OCI-LY3 (cell line): ENCODE results near the gene IL1RL2.

ENCODE experiments used
- H2AFZ ChIP-seq: fragments of 200-600, 300-600 bp; shearing (Covaris generic); 2 replicates; pipeline ENCODE4 v1.6.0; 2014; ENCODE audit warnings: antibody characterized with exemption, low read depth, low read length
- H3K27ac ChIP-seq: fragments of 200-600, 300-600 bp; sonication (generic); 2 replicates; pipeline ENCODE4 v1.5.1; 2014; ENCODE audit warnings: mild to moderate bottlenecking, low read length, moderate library complexity, mixed read lengths
- H3K27me3 ChIP-seq: fragments of 200-600, 300-600 bp; sonication (generic); 2 replicates; pipeline ENCODE4 v1.6.1; 2014; ENCODE audit warnings: low read depth, low read length, mixed read lengths
- H3K36me3 ChIP-seq: fragments of 200-600, 300-600 bp; sonication (generic); replicated peaks from 2 replicates; pipeline ENCODE3; 2014; ENCODE audit warnings: low read depth, low read length, mixed read lengths
- H3K4me1 ChIP-seq: fragments of 300-600, 200-600 bp; sonication (generic); 2 replicates; pipeline ENCODE4 v1.6.1; 2014; ENCODE audit warnings: low read length, mixed read lengths
- H3K4me2 ChIP-seq: fragments of 200-600, 300-600 bp; sonication (generic); 2 replicates; pipeline ENCODE4 v1.6.1; 2014; ENCODE audit warnings: low read length, mixed read lengths
- H3K4me3 ChIP-seq: fragments of 300-600, 200-600 bp; sonication (generic); 2 replicates; pipeline ENCODE4 v1.5.1; 2014; ENCODE audit warnings: antibody characterized with exemption, mild to moderate bottlenecking, low read length, moderate library complexity
- H3K79me2 ChIP-seq: fragments of 300-600, 200-600 bp; shearing (Covaris generic); 2 replicates; pipeline ENCODE4 v1.6.1; 2014; ENCODE audit warnings: mild to moderate bottlenecking, low read length, mixed read lengths
- H3K9ac ChIP-seq: fragments of 300-600, 200-600 bp; shearing (Covaris generic); 2 replicates; pipeline ENCODE4 v1.6.0; 2014; ENCODE audit warnings: mild to moderate bottlenecking, low read length, moderate library complexity
- H3K9me3 ChIP-seq: fragments of 200-600, 300-600 bp; shearing (Covaris generic); 2 replicates; pipeline ENCODE4 v1.6.1; 2014; ENCODE audit warnings: low read length, mixed read lengths; ENCODE audit not compliant: insufficient read depth
- H4K20me1 ChIP-seq: fragments of 200-600, 300-600 bp; sonication (generic); 2 replicates; pipeline ENCODE4 v1.6.1; 2016; ENCODE audit warnings: low read length, mixed read lengths; ENCODE audit not compliant: insufficient read depth
- CTCF ChIP-seq: fragments of 200-600, 300-600 bp; sonication (generic); IDR thresholded peaks from 2 replicates; pipeline ENCODE4 v1.5.1; 2014; ENCODE audit warnings: antibody characterized with exemption, low read length, low read depth
- EZH2phosphoT487 ChIP-seq: fragments of 200-600 bp; shearing (Covaris generic); IDR thresholded peaks from 2 replicates; pipeline ENCODE4 v1.6.1; 2018; ENCODE audit warnings: antibody characterized with exemption, mixed run types, low read depth

The IL1RL2 gene

DNA sequence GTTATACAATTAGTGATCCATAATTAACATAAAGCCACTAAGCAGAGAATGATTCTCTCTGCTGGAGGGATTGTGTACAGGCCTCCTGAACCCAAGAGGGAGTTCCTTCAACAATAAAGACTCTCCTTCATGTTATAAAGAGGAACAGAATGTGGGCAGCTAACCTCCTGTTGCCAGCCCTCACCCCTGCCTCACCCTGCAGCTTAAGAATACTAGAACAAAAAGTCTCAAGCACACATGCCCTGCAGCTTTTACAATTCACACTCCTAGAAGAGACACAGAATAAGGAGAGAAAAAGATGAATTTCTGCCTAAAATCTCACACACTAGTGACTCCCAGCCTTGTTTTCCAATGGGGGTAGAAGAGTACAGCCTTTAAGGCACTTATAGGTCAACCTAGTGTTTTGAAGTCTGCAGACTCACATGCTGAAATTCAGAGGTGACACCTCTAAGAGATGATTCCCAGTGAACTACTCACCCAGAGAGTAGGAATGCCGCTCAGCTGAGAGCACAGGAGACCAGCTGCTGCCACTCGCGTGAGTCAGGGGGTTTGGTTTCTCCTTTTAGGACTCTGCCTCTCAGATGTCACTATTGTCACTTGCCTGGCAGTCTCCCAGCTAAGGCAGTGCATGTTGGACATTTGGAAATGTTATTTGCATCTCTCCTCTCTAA, 92.0 kb downstream of the IL1RL2 start:
- TF ChIP-seq CTCF (no peak), EZH2phosphoT487 (no peak)
- Histone ChIP-seq H3K27me3 (0 out of 2 replicates have a peak, but pooled peaks cover 9% of the 10 kb centered on the region), H3K4me3 (no peak overlapping the region), H3K36me3 (no peaks in the 10 kb centered on the region), H2AFZ (no peak overlapping the region), H3K79me2 (no peaks in the 10 kb centered on the region), H3K9me3 (no peaks in the 10 kb centered on the region), H4K20me1 (no peaks in the 10 kb centered on the region), H3K27ac (no peak overlapping the region), H3K4me2 (no peak overlapping the region), H3K4me1 (peaks cover 9% of the 10 kb centered on the region), H3K9ac (no peak overlapping the region)

DNA sequence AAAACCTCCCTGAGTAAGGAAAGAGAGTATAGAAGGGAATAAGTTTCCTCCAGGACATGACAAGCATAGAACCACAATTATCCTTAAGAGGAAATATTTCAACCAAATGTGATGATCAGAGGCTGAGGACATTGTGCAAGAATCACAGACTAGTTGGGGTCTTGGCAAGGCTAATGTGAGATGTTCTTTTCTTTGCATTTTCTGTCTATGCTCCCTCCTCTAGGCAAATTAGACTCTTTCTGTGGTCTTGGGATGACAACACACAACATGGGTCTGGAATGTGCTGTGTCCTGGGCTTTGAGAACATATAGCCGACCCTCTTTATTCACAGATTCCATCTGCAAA, 92.5 kb downstream of the IL1RL2 start:
- no peak overlapping the region for H2AFZ ChIP-seq
- H3K9me3 ChIP-seq: no peaks in the 10 kb centered on the region
- peaks cover 9% of the 10 kb centered on the region for H3K4me1 ChIP-seq
- no peak overlapping the region for H3K4me3 ChIP-seq
- H3K79me2 ChIP-seq: no peaks in the 10 kb centered on the region
- no peaks in the 10 kb centered on the region for H3K36me3 ChIP-seq
- no peak overlapping the region for H3K27ac ChIP-seq
- no peak for TF ChIP-seq EZH2phosphoT487
- no peak for TF ChIP-seq CTCF
- H3K27me3 ChIP-seq: 0 out of 2 replicates have a peak, but pooled peaks cover 9% of the 10 kb centered on the region
- no peaks in the 10 kb centered on the region for H4K20me1 ChIP-seq
- H3K4me2 ChIP-seq: no peak overlapping the region
- no peak overlapping the region for H3K9ac ChIP-seq

- Histone ChIP-seq H3K9me3 (no peaks in the 10 kb centered on the region), H2AFZ (no peak overlapping the region), H3K4me1 (peaks cover 9% of the 10 kb centered on the region), H3K27me3 (0 out of 2 replicates have a peak, but pooled peaks cover 9% of the 10 kb centered on the region), H3K9ac (no peak overlapping the region), H4K20me1 (no peaks in the 10 kb centered on the region), H3K36me3 (no peaks in the 10 kb centered on the region), H3K4me2 (no peak overlapping the region), H3K4me3 (no peak overlapping the region), H3K27ac (no peak overlapping the region), H3K79me2 (no peaks in the 10 kb centered on the region)
- TF ChIP-seq CTCF: no peak
- no peak for TF ChIP-seq EZH2phosphoT487
These were observed 95.9 kb downstream of the IL1RL2 start for GRCh38 chr2:102282678-102283091.

- Histone ChIP-seq H3K4me1 (peaks cover 9% of the 10 kb centered on the region), H3K79me2 (no peaks in the 10 kb centered on the region), H3K9me3 (no peaks in the 10 kb centered on the region), H2AFZ (no peak overlapping the region), H3K27me3 (0 out of 2 replicates have a peak, but pooled peaks cover 9% of the 10 kb centered on the region), H3K4me3 (no peak overlapping the region), H3K27ac (no peak overlapping the region), H3K36me3 (no peaks in the 10 kb centered on the region), H3K9ac (no peak overlapping the region), H3K4me2 (no peak overlapping the region), H4K20me1 (no peaks in the 10 kb centered on the region)
- TF ChIP-seq CTCF: no peak
- no peak for TF ChIP-seq EZH2phosphoT487
These were observed 97.2 kb downstream of the IL1RL2 start for GRCh38 chr2:102283996-102284395.
